Activated CD8-positive, alpha-beta memory T cell treated with anti-CD3 and anti-CD28 coated beads, Interleukin-2, amount 10 ng/mL, durations not matched to agents 7 days and 5 days (primary cell): Measurements from ENCODE around the gene FKBP11. TPM values are rescaled to one million over a fixed set of nuclear protein-coding genes. Genes with fewer than 3 reads are reported as not detected.

Experiments used
- total RNA-seq, 2 experiments: library from RNA; stranded (reverse); gene quantifications; one replicate each; pipeline ENCODE4 v1.2.3, GENCODE V29; 2021

Gene FKBP11
- total RNA-seq, 2 experiments from 2014 or later: 78.5 to 88.8 TPM

Other genes with a start within 250 kb of the FKBP11 start
- 10 to 100 TPM; 56.6 to 57.7 TPM for gene KANSL2, start 243.3 kb downstream of the FKBP11 start, total RNA-seq
- 10 to 100 TPM; 51.4 to 66.8 TPM for gene CCNT1, start 208.8 kb downstream of the FKBP11 start, total RNA-seq
- under 1 TPM; 0.15 to 0.42 TPM for gene ADCY6, start 136.4 kb downstream of the FKBP11 start, total RNA-seq
- gene CACNB3, start 107.0 kb downstream of the FKBP11 start, total RNA-seq: 10 to 100 TPM; 11.0 to 12.8 TPM
- gene DDX23, start 73.3 kb downstream of the FKBP11 start, total RNA-seq: 100 to 1,000 TPM; 146 to 157 TPM
- gene RND1, start 59.6 kb downstream of the FKBP11 start, total RNA-seq: 1 to 10 TPM; 2.7 to 4.2 TPM
- 100 to 1,000 TPM in 1 of 2 experiments, 10 to 100 TPM in 1; 89.4 to 118 TPM for gene ARF3, start 32.0 kb upstream of the FKBP11 start, total RNA-seq
- 1 to 10 TPM; 2.0 to 4.4 TPM for gene WNT10B, start 46.2 kb upstream of the FKBP11 start, total RNA-seq
- gene WNT1, start 52.8 kb upstream of the FKBP11 start, total RNA-seq: 1 to 10 TPM in 1 of 2 experiments, under 1 TPM in 1; 0.87 to 1.2 TPM
- under 1 TPM; 0.38 to 0.66 TPM for gene DDN, start 73.9 kb upstream of the FKBP11 start, total RNA-seq
- gene PRKAG1, start 93.3 kb upstream of the FKBP11 start, total RNA-seq: 10 to 100 TPM; 58.9 to 66.0 TPM
- gene KMT2D, start 135.3 kb upstream of the FKBP11 start, total RNA-seq: 100 to 1,000 TPM; 107 to 132 TPM
- gene RHEBL1, start 144.5 kb upstream of the FKBP11 start, total RNA-seq: 10 to 100 TPM; 14.9 to 15.1 TPM
- gene DHH, start 169.3 kb upstream of the FKBP11 start, total RNA-seq: under 1 TPM in 1 of 2 experiments, not detected in 1; 0.15 TPM
- gene LMBR1L, start 185.4 kb upstream of the FKBP11 start, total RNA-seq: 10 to 100 TPM; 46.9 to 53.4 TPM
- 1,000 to 10,000 TPM; 1,970 to 2,009 TPM for gene TUBA1B, start 205.9 kb upstream of the FKBP11 start, total RNA-seq